Astrocyte (in vitro differentiated cells and primary cell): ENCODE data around the gene DYNC1LI1. TPM values are rescaled to one million over a fixed set of nuclear protein-coding genes. Genes with fewer than 3 reads are reported as not detected.
A peak's percentile ranks its signal among the peaks of the same experiment; 100 is the strongest.

Experiments
- DNase-seq: peaks from one replicate; pipeline ENCODE4 v3.0.0-alpha.2; 2010; ENCODE audit warnings: low read depth
- FAIRE-seq: peaks from 2 replicates; lab custom pipeline; 2011; peaks lifted over from hg19 to GRCh38; lab: Jason Lieb, UNC
- H2AFZ ChIP-seq: 2 replicates; pipeline ENCODE4 v1.6.0; 2012; ENCODE audit warnings: low read depth, low read length, inconsistent platforms
- H3K27ac ChIP-seq: 2 replicates; pipeline ENCODE4 v1.5.1; 2011; ENCODE audit warnings: low read depth, low read length, inconsistent platforms
- H3K27me3 ChIP-seq: 2 replicates; pipeline ENCODE4 v1.6.0; 2011; ENCODE audit warnings: low read length, inconsistent platforms; ENCODE audit not compliant: insufficient read depth
- H3K36me3 ChIP-seq: 2 replicates; pipeline ENCODE4 v1.5.1; 2011; ENCODE audit warnings: low read length, inconsistent platforms; ENCODE audit not compliant: insufficient read depth
- H3K4me1 ChIP-seq: 2 replicates; pipeline ENCODE4 v1.5.1; 2011; ENCODE audit warnings: low read length, inconsistent platforms; ENCODE audit not compliant: insufficient read depth
- H3K4me2 ChIP-seq: 2 replicates; pipeline ENCODE4 v1.6.0; 2012; ENCODE audit warnings: low read length, inconsistent platforms
- H3K4me3 ChIP-seq: 2 replicates; pipeline ENCODE4 v1.5.1; 2011; ENCODE audit warnings: low read depth, mild to moderate bottlenecking, low read length, inconsistent platforms; ENCODE audit not compliant: insufficient read depth
- H3K79me2 ChIP-seq: 2 replicates; pipeline ENCODE4 v1.6.0; 2012; ENCODE audit warnings: mild to moderate bottlenecking, low read length, inconsistent platforms; ENCODE audit not compliant: insufficient read depth
- H3K9ac ChIP-seq: 2 replicates; pipeline ENCODE4 v1.6.0; 2012; ENCODE audit warnings: mild to moderate bottlenecking, low read length, inconsistent platforms
- H3K9me3 ChIP-seq: 2 replicates; pipeline ENCODE4 v1.5.1; 2012; ENCODE audit warnings: low read depth, mild to moderate bottlenecking, low read length, inconsistent platforms; ENCODE audit not compliant: insufficient read depth
- H4K20me1 ChIP-seq: 2 replicates; pipeline ENCODE4 v1.6.0; 2012; ENCODE audit warnings: low read length, inconsistent platforms; ENCODE audit not compliant: insufficient read depth
- H3K27ac Mint-ChIP-seq: one replicate; pipeline ENCODE4 v1.8.0; 2021; ENCODE audit warnings: mild to moderate bottlenecking, mixed read lengths; ENCODE audit not compliant: unreplicated experiment
- H3K27me3 Mint-ChIP-seq: one replicate; pipeline ENCODE4 v1.8.0; 2021; ENCODE audit warnings: low read depth, mixed read lengths; ENCODE audit not compliant: unreplicated experiment
- H3K36me3 Mint-ChIP-seq: one replicate; pipeline ENCODE4 v1.8.0; 2021; ENCODE audit warnings: low read depth, mixed read lengths; ENCODE audit not compliant: unreplicated experiment
- H3K4me1 Mint-ChIP-seq: one replicate; pipeline ENCODE4 v1.8.0; 2021; ENCODE audit warnings: low read depth, mixed read lengths; ENCODE audit not compliant: unreplicated experiment
- H3K4me3 Mint-ChIP-seq: one replicate; pipeline ENCODE4 v1.8.0; 2021; ENCODE audit warnings: mild to moderate bottlenecking, moderate library complexity, mixed read lengths; ENCODE audit not compliant: unreplicated experiment
- H3K9me3 Mint-ChIP-seq: one replicate; pipeline ENCODE4 v1.8.0; 2021; ENCODE audit warnings: mild to moderate bottlenecking, mixed read lengths; ENCODE audit not compliant: unreplicated experiment
- EZH2 ChIP-seq: IDR thresholded peaks from 2 replicates; pipeline ENCODE4 v1.6.1; 2012; ENCODE audit warnings: mild to moderate bottlenecking, low read length, inconsistent platforms; ENCODE audit not compliant: insufficient read depth
- total RNA-seq: library from RNA; stranded (reverse); gene quantifications from 2 replicates; pipeline ENCODE4 v1.2.1, GENCODE V29; 2021
- TF ChIP-seq, protein P1 (sequence below): IDR thresholded peaks from 2 replicates; pipeline ENCODE4 v1.5.1; 2011; ENCODE audit warnings: low read depth, mild to moderate bottlenecking, inconsistent platforms, low read length, moderate library complexity; ENCODE audit not compliant: insufficient read depth

The DYNC1LI1 gene
- total RNA-seq, 1 donor from 2014 or later, result 43.0 TPM

DNA sequence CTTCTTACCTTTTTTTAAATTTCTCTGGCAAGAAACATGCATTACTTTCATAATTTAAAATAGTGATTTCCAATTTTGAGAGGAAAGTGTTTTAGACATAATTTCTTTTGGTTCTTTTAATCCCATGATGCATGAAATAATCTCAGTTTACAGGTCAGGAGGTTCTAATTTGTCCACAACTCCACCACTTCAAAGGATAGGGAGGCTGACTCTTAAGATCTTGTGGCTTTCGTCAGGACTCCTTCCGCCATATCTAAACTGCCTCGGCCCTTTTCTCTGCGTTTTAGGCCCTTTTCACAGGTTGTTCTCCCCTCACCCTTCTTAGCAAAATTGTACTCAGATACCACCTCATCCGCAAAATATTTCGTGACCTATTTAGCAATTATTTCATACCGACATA, 8.0 kb downstream of the DYNC1LI1 start:
- peaks cover 8% of the 10 kb centered on the region for H3K36me3 Mint-ChIP-seq
- Histone ChIP-seq H3K36me3 (no peaks in the 10 kb centered on the region), H2AFZ (no peak overlapping the region), H3K4me1 (no peaks in the 10 kb centered on the region), H3K4me2 (no peak overlapping the region), H3K27ac (no peak overlapping the region), H3K79me2 (peaks cover 97% of the 10 kb centered on the region), H3K4me3 (no peak overlapping the region), H4K20me1 (peaks cover 62% of the 10 kb centered on the region), H3K9me3 (no peaks in the 10 kb centered on the region), H3K27me3 (no peaks in the 10 kb centered on the region), H3K9ac (no peak overlapping the region)
- no peaks in the 10 kb centered on the region for H3K27me3 Mint-ChIP-seq
- no peak for DNase-seq
- TF ChIP-seq, protein P1, sequence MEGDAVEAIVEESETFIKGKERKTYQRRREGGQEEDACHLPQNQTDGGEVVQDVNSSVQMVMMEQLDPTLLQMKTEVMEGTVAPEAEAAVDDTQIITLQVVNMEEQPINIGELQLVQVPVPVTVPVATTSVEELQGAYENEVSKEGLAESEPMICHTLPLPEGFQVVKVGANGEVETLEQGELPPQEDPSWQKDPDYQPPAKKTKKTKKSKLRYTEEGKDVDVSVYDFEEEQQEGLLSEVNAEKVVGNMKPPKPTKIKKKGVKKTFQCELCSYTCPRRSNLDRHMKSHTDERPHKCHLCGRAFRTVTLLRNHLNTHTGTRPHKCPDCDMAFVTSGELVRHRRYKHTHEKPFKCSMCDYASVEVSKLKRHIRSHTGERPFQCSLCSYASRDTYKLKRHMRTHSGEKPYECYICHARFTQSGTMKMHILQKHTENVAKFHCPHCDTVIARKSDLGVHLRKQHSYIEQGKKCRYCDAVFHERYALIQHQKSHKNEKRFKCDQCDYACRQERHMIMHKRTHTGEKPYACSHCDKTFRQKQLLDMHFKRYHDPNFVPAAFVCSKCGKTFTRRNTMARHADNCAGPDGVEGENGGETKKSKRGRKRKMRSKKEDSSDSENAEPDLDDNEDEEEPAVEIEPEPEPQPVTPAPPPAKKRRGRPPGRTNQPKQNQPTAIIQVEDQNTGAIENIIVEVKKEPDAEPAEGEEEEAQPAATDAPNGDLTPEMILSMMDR, result no peak
- no peak for TF ChIP-seq EZH2
- peak overlapping the region; percentile 12 for H3K27ac Mint-ChIP-seq
- H3K4me3 Mint-ChIP-seq, result no peak overlapping the region
- no peaks in the 10 kb centered on the region for H3K9me3 Mint-ChIP-seq
- FAIRE-seq, result no peak
- no peaks in the 10 kb centered on the region for H3K4me1 Mint-ChIP-seq

DNA sequence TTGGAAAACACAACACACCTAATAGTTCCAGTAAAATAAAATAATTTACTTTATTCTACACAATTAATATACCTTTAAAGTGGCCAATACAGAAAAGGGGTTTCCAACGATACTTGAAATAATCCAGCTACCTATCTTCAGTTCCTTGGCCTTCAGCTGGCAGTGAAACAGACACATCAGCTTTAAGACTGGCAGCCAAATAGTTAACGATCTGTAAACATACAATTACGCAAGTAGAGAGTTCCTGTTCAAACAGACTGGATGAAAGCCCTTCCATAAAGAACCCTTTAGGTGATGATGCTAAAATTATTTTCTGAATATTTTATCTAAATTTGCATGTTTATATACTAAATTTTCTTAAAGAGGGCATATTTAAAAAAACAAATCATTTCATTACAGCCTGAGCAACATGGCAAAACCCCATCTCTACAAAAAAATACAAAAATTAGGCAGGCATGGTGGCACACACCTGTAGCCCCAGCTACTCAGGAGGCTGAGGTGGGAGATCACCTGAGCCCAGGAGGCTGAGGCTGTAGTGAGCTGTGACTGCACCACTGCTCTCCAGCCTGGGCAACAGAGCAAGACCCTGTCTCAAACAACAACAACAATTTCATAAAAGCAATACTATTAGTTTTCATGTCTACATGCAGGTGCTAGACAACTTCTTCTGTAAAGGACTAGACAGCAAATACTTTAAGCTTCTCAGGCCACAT, 12.9 kb downstream of the DYNC1LI1 start:
- peaks cover 70% of the 10 kb centered on the region for H4K20me1 ChIP-seq
- H3K36me3 ChIP-seq, result no peaks in the 10 kb centered on the region
- no peaks in the 10 kb centered on the region for H3K4me1 Mint-ChIP-seq
- peaks cover 5% of the 10 kb centered on the region for H3K36me3 Mint-ChIP-seq
- H3K4me1 ChIP-seq, result no peaks in the 10 kb centered on the region
- no peak for DNase-seq
- H3K4me3 Mint-ChIP-seq, result no peak overlapping the region
- no peak overlapping the region for H3K4me2 ChIP-seq
- no peak overlapping the region for H3K4me3 ChIP-seq
- no peak overlapping the region for H2AFZ ChIP-seq
- H3K9me3 Mint-ChIP-seq, result no peaks in the 10 kb centered on the region
- H3K27me3 Mint-ChIP-seq, result no peaks in the 10 kb centered on the region
- H3K9me3 ChIP-seq, result no peaks in the 10 kb centered on the region
- no peak overlapping the region for H3K27ac Mint-ChIP-seq
- no peaks in the 10 kb centered on the region for H3K27me3 ChIP-seq
- no peak overlapping the region for H3K27ac ChIP-seq
- FAIRE-seq, result no peak
- H3K79me2 ChIP-seq, result peaks cover 97% of the 10 kb centered on the region
- H3K9ac ChIP-seq, result no peak overlapping the region
- TF ChIP-seq EZH2, result no peak
- TF ChIP-seq, protein P1, result no peak

DNA sequence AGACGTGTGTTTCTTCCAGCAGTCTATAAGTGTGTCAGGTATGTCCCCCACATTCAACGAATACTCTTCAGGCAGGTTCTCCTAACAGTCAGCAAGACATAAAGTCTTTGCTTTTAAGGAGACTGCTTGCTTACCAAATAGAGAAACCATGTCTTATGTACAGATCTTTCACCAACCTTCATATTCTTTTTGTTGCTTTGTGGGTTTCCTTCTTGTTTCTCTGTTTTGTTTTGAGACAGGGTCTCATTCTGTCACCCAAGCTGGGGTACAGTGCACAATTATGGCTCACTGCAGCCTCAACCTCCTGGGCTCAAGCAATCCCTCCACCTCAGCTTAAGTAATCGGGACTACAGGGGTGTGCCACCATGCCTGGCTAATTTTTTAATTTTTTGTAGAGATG, 14.3 kb downstream of the DYNC1LI1 start:
- TF ChIP-seq, protein P1, result no peak
- no peak for TF ChIP-seq EZH2
- FAIRE-seq, result no peak
- no peak overlapping the region for H3K4me2 ChIP-seq
- no peaks in the 10 kb centered on the region for H3K27me3 Mint-ChIP-seq
- no peak for DNase-seq
- H2AFZ ChIP-seq, result no peak overlapping the region
- H4K20me1 ChIP-seq, result peaks cover 73% of the 10 kb centered on the region
- H3K9me3 ChIP-seq, result no peaks in the 10 kb centered on the region
- no peak overlapping the region for H3K4me3 Mint-ChIP-seq
- H3K4me3 ChIP-seq, result no peak overlapping the region
- H3K4me1 Mint-ChIP-seq, result no peaks in the 10 kb centered on the region
- peaks cover 5% of the 10 kb centered on the region for H3K36me3 Mint-ChIP-seq
- no peaks in the 10 kb centered on the region for H3K4me1 ChIP-seq
- H3K79me2 ChIP-seq, result peaks cover 96% of the 10 kb centered on the region
- no peak overlapping the region for H3K9ac ChIP-seq
- no peaks in the 10 kb centered on the region for H3K27me3 ChIP-seq
- no peaks in the 10 kb centered on the region for H3K36me3 ChIP-seq
- H3K27ac ChIP-seq, result no peak overlapping the region
- no peak overlapping the region for H3K27ac Mint-ChIP-seq
- H3K9me3 Mint-ChIP-seq, result no peaks in the 10 kb centered on the region
